A673 (cell line): ENCODE results near the gene GPX4. TPM values are rescaled to one million over a fixed set of nuclear protein-coding genes. Genes with fewer than 3 reads are reported as not detected.
A peak's percentile ranks its signal among the peaks of the same experiment; 100 is the strongest.

Experiments used
- BruUV-seq: library from RNA; stranded (reverse); fragments of 400-500 nt; replicated peaks from 2 replicates; lab custom pipeline; 2021; lab: Mats Ljungman, UMichigan
- CTCF ChIA-PET: fragments of 300-600 bp; sonication (Branson Sonifier 250); formaldehyde crosslinking; loops from one replicate; lab custom pipeline; 2022; ENCODE audit warnings: antibody characterized with exemption; lab: Charles Lee
- POLR2A ChIA-PET: fragments of 300-600 bp; sonication (Branson Sonifier 250); formaldehyde crosslinking; loops from one replicate; lab custom pipeline; 2022; ENCODE audit warnings: antibody characterized with exemption; ENCODE audit not compliant: low non-redundant PET; lab: Charles Lee
- DNase-seq: peaks from one replicate; pipeline ENCODE4 v3.0.0-alpha.2; 2015; ENCODE audit warnings: low spot score
- H3K27ac ChIP-seq: fragments of 200-600 bp; sonication (generic); 2 replicates; pipeline ENCODE4 v1.5.1; 2016; ENCODE audit warnings: mixed run types, low read depth, mild to moderate bottlenecking, mixed read lengths, antibody characterized with exemption, low read length; ENCODE audit not compliant: poor library complexity, severe bottlenecking
- H3K27me3 ChIP-seq: fragments of 200-600 bp; sonication (generic); replicated peaks from 2 replicates; pipeline ENCODE4 v1.6.1; 2017; ENCODE audit warnings: mixed run types, low read depth, mild to moderate bottlenecking, mixed read lengths, antibody characterized with exemption, low read length; ENCODE audit not compliant: insufficient read depth, poor library complexity
- H3K36me3 ChIP-seq: fragments of 200-600 bp; sonication (generic); 2 replicates; pipeline ENCODE4 v1.6.1; 2016; ENCODE audit warnings: mixed run types, mild to moderate bottlenecking, mixed read lengths, antibody characterized with exemption, low read length; ENCODE audit not compliant: insufficient read depth, poor library complexity, severe bottlenecking
- H3K4me1 ChIP-seq: fragments of 200-600 bp; sonication (generic); 2 replicates; pipeline ENCODE4 v1.6.1; 2017; ENCODE audit warnings: mixed run types, mild to moderate bottlenecking, mixed read lengths, antibody characterized with exemption, low read length; ENCODE audit not compliant: insufficient read depth, poor library complexity, severe bottlenecking
- H3K4me3 ChIP-seq: fragments of 200-600 bp; sonication (generic); 2 replicates; pipeline ENCODE4 v1.5.1; 2016; ENCODE audit warnings: low read depth, mixed run types, mild to moderate bottlenecking, mixed read lengths, low read length; ENCODE audit not compliant: poor library complexity, severe bottlenecking
- H3K9me3 ChIP-seq: fragments of 200-600 bp; sonication (generic); 2 replicates; pipeline ENCODE4 v1.6.1; 2016; ENCODE audit warnings: mixed run types, low read depth, mild to moderate bottlenecking, mixed read lengths, antibody characterized with exemption, low read length; ENCODE audit not compliant: poor library complexity, severe bottlenecking
- CTCF ChIP-seq: fragments of 300-800, 200-600 bp; sonication (generic); conservative IDR thresholded peaks from 2 replicates; pipeline ENCODE4 v1.5.1; 2017; ENCODE audit warnings: low read depth, mild to moderate bottlenecking, antibody characterized with exemption, low read length, moderate library complexity, mixed read lengths
- EZH2 ChIP-seq: fragments of 200-600 bp; sonication (generic); IDR thresholded peaks from 2 replicates; pipeline ENCODE4 v1.6.1; 2017; ENCODE audit warnings: borderline replicate concordance, low read depth, mild to moderate bottlenecking, mixed read lengths, antibody characterized with exemption, low read length; ENCODE audit not compliant: poor library complexity, severe bottlenecking
- intact Hi-C: fragments of 100-400 bp; cut with micrococcal nuclease; formaldehyde crosslinking; loops from one replicate; pipeline ENCODE4 v1.10.0; 2022; ENCODE audit not compliant: unreplicated experiment
- total RNA-seq: library from RNA; stranded (reverse); gene quantifications from 2 replicates; pipeline ENCODE4 v1.2.3, GENCODE V29; 2021

GPX4 gene
- total RNA-seq, 1 experiment from 2014 or later = 368 TPM

GRCh38 chr19:1122021-1122971 lies 18.5 kb downstream of the GPX4 start:
- ChIA-PET CTCF (interaction anchor here (0.8 kb wide), 1 partner anchor 9 kb away, joined by 5 read pairs; no protein-coding TSS in a partner anchor), POLR2A (interaction anchor here (0.5 kb wide), 1 partner anchor 19 kb away, joined by 4 read pairs; no protein-coding TSS in a partner anchor)
- intact Hi-C loops = no loop called here

GRCh38 chr19:1122972-1123363 lies 19.2 kb downstream of the GPX4 start:
- Histone ChIP-seq H3K4me1 (peaks cover 6% of the 10 kb centered on the region), H3K27me3 (no peaks in the 10 kb centered on the region), H3K36me3 (peaks cover 43% of the 10 kb centered on the region), H3K4me3 (no peak overlapping the region), H3K9me3 (no peaks in the 10 kb centered on the region), H3K27ac (no peak overlapping the region)
- intact Hi-C loops = no loop called here
- POLR2A ChIA-PET = interaction anchor here (0.5 to 0.6 kb wide), 2 partner anchors 12 to 18 kb away, joined by 3 to 4 read pairs; no protein-coding TSS in a partner anchor
- CTCF ChIA-PET = interaction anchor here (0.5 to 0.8 kb wide), 2 partner anchors 10 to 423 kb away, joined by 3 to 5 read pairs; no protein-coding TSS in a partner anchor
- BruUV-seq = no TSS peak
- no peak for TF ChIP-seq EZH2
- TF ChIP-seq CTCF = no peak
- DNase-seq = peak; percentile 70

More at GRCh38 chr19:1122021-1122971, 18.5 kb downstream of the GPX4 start:
- no TSS peak for BruUV-seq
- H3K4me1 ChIP-seq = peaks cover 6% of the 10 kb centered on the region
- no peak overlapping the region for H3K4me3 ChIP-seq
- TF ChIP-seq EZH2 (no peak), CTCF (no peak)
- no peak for DNase-seq
- no peaks in the 10 kb centered on the region for H3K9me3 ChIP-seq
- peaks cover 42% of the 10 kb centered on the region for H3K36me3 ChIP-seq
- H3K27me3 ChIP-seq = no peaks in the 10 kb centered on the region
- no peak overlapping the region for H3K27ac ChIP-seq

GRCh38 chr19:1123381-1123780 lies 19.6 kb downstream of the GPX4 start:
- no TSS peak for BruUV-seq
- CTCF ChIA-PET = interaction anchor here (0.5 to 0.8 kb wide), 2 partner anchors 10 to 423 kb away, joined by 3 to 5 read pairs; no protein-coding TSS in a partner anchor
- H3K9me3 ChIP-seq = no peaks in the 10 kb centered on the region
- POLR2A ChIA-PET = interaction anchor here (0.6 kb wide), 1 partner anchor 12 kb away, joined by 3 read pairs; no protein-coding TSS in a partner anchor
- DNase-seq = no peak
- TF ChIP-seq EZH2 (no peak), CTCF (no peak)
- no peak overlapping the region for H3K4me3 ChIP-seq
- H3K27ac ChIP-seq = no peak overlapping the region
- intact Hi-C loops = no loop called here
- H3K27me3 ChIP-seq = no peaks in the 10 kb centered on the region
- H3K36me3 ChIP-seq = peaks cover 43% of the 10 kb centered on the region
- peaks cover 6% of the 10 kb centered on the region for H3K4me1 ChIP-seq
